Endodermal cell (in vitro differentiated cells): ENCODE measurements around the gene FPR3. TPM values are rescaled to one million over a fixed set of nuclear protein-coding genes. Genes with fewer than 3 reads are reported as not detected.
A peak's percentile ranks its signal among the peaks of the same experiment; 100 is the strongest.

ENCODE experiments used
- DNase-seq: peaks from one replicate; pipeline ENCODE4 v3.0.0-alpha.2; 2017
- H3K27ac ChIP-seq: 2 replicates; pipeline ENCODE4 v1.5.1; 2013; ENCODE audit warnings: mild to moderate bottlenecking, low read depth, low read length, moderate library complexity
- H3K27me3 ChIP-seq: 2 replicates; pipeline ENCODE4 v1.6.1; 2013; ENCODE audit warnings: mild to moderate bottlenecking, low read length, moderate library complexity; ENCODE audit not compliant: insufficient read depth, control insufficient read depth, poor library complexity, severe bottlenecking
- H3K36me3 ChIP-seq: 2 replicates; pipeline ENCODE4 v1.7.0; 2013; ENCODE audit warnings: mild to moderate bottlenecking, low read length, moderate library complexity; ENCODE audit not compliant: control insufficient read depth, insufficient read depth
- H3K4me1 ChIP-seq: one replicate; pipeline ENCODE4 v1.7.0; 2013; ENCODE audit warnings: low read length; ENCODE audit not compliant: control insufficient read depth, insufficient read depth
- H3K4me3 ChIP-seq: 2 replicates; pipeline ENCODE4 v1.5.1; 2013; ENCODE audit warnings: mild to moderate bottlenecking, low read length, moderate library complexity
- H3K9ac ChIP-seq: 2 replicates; pipeline ENCODE4 v1.6.1; 2013; ENCODE audit warnings: mild to moderate bottlenecking, low read length, moderate library complexity; ENCODE audit not compliant: poor library complexity, severe bottlenecking; ENCODE audit errors: extremely low read depth
- H3K9me3 ChIP-seq: 2 replicates; pipeline ENCODE4 v1.6.1; 2013; ENCODE audit warnings: mild to moderate bottlenecking, low read length, moderate library complexity; ENCODE audit not compliant: control insufficient read depth
- H3K27ac Mint-ChIP-seq: 2 replicates; pipeline ENCODE4 v1.8.0; 2020; ENCODE audit warnings: mixed read lengths
- H3K27me3 Mint-ChIP-seq: 2 replicates; pipeline ENCODE4 v1.8.0; 2021; ENCODE audit warnings: mild to moderate bottlenecking, mixed read lengths; ENCODE audit not compliant: insufficient read depth
- H3K36me3 Mint-ChIP-seq: 2 replicates; pipeline ENCODE4 v1.8.0; 2020; ENCODE audit warnings: low read depth, mixed read lengths
- H3K4me1 Mint-ChIP-seq: 2 replicates; pipeline ENCODE4 v1.8.0; 2020; ENCODE audit warnings: mixed read lengths
- H3K4me3 Mint-ChIP-seq: 2 replicates; pipeline ENCODE4 v1.8.0; 2020; ENCODE audit warnings: mild to moderate bottlenecking, moderate library complexity, mixed read lengths
- H3K9me3 Mint-ChIP-seq: 2 replicates; pipeline ENCODE4 v1.8.0; 2020; ENCODE audit warnings: mild to moderate bottlenecking, mixed read lengths
- CTCF ChIP-seq: fragments of 200-600 bp; sonication (generic); conservative IDR thresholded peaks from 2 replicates; pipeline ENCODE4 v1.5.0; 2021; ENCODE audit warnings: antibody characterized with exemption, mild to moderate bottlenecking
- WGBS, 2 experiments: methylation state at CpG; one replicate each; pipeline versions ENCODE4 v1.1.5 to v1.1.7; 2013; ENCODE audit warnings: missing lambda C conversion rate in 2 of 2, mixed read lengths in 1 of 2; ENCODE audit not compliant: insufficient coverage in 1 of 2, insufficient read length in 1 of 2; 5-methylcytosine and 5-hydroxymethylcytosine counted together
- total RNA-seq, 2 donors: library from RNA; stranded (reverse); fragmentation: NEBNext Ultra II Directional in 1 of 2; extraction: Animal tissue kit (Norgen Biotek cat#: 25700) in 1 of 2; gene quantifications; 2 replicates in 1 of 2; 3 replicates in 1 of 2; pipeline ENCODE4 v1.2.1, GENCODE V29; 2021

Gene FPR3
- total RNA-seq, 2 donors from 2014 or later: not detected

- no peak overlapping the region for H3K27ac ChIP-seq
- Mint-ChIP-seq H3K27me3 (peaks cover 69% of the 10 kb centered on the region), H3K36me3 (no peaks in the 10 kb centered on the region), H3K4me1 (no peaks in the 10 kb centered on the region), H3K9me3 (no peaks in the 10 kb centered on the region), H3K4me3 (no peak overlapping the region), H3K27ac (no peak overlapping the region)
- DNase-seq: peak; percentile 81
- peaks cover 28% of the 10 kb centered on the region for H3K27me3 ChIP-seq
- 43 to 44% methylated on average over 15 to 23 of the region's 23 CpGs for WGBS, 2 experiments
- TF ChIP-seq CTCF: peak; percentile 84
- no peaks in the 10 kb centered on the region for H3K4me1 ChIP-seq
- no peaks in the 10 kb centered on the region for H3K36me3 ChIP-seq
- no peak overlapping the region for H3K9ac ChIP-seq
- H3K9me3 ChIP-seq: no peaks in the 10 kb centered on the region
- H3K4me3 ChIP-seq: no peak overlapping the region
Observed at GRCh38 chr19:51777570-51778462, 17.1 kb upstream of the FPR3 start.

GRCh38 chr19:51779181-51779580 is 15.8 kb upstream of the FPR3 start:
- no peak for TF ChIP-seq CTCF
- Mint-ChIP-seq H3K27ac (no peak overlapping the region), H3K4me3 (no peak overlapping the region), H3K36me3 (no peaks in the 10 kb centered on the region), H3K9me3 (no peaks in the 10 kb centered on the region), H3K4me1 (no peaks in the 10 kb centered on the region), H3K27me3 (peaks cover 55% of the 10 kb centered on the region)
- 88% methylated on average over 1 of the region's 1 CpG; no CpG with 5 or more reads in 1 of the 2 experiments for WGBS, 2 experiments
- Histone ChIP-seq H3K27me3 (peaks cover 28% of the 10 kb centered on the region), H3K9ac (no peak overlapping the region), H3K4me3 (no peak overlapping the region), H3K27ac (no peak overlapping the region), H3K9me3 (no peaks in the 10 kb centered on the region), H3K4me1 (no peaks in the 10 kb centered on the region), H3K36me3 (no peaks in the 10 kb centered on the region)
- no peak for DNase-seq

- Histone ChIP-seq H3K9ac (no peak overlapping the region), H3K9me3 (no peaks in the 10 kb centered on the region), H3K27me3 (peaks cover 28% of the 10 kb centered on the region), H3K4me3 (no peak overlapping the region), H3K27ac (no peak overlapping the region), H3K36me3 (no peaks in the 10 kb centered on the region), H3K4me1 (no peaks in the 10 kb centered on the region)
- Mint-ChIP-seq H3K36me3 (no peaks in the 10 kb centered on the region), H3K27me3 (peaks cover 52% of the 10 kb centered on the region), H3K9me3 (no peaks in the 10 kb centered on the region), H3K4me1 (no peaks in the 10 kb centered on the region), H3K4me3 (no peak overlapping the region), H3K27ac (no peak overlapping the region)
- DNase-seq: no peak
- 52 to 67% methylated on average over 1 to 2 of the region's 2 CpGs for WGBS, 2 experiments
- no peak for TF ChIP-seq CTCF
Observed at GRCh38 chr19:51779703-51780102, 15.3 kb upstream of the FPR3 start.
